GM12891 (cell line): ENCODE results near the gene NR2F1-AS1.

Experiments
- DNase-seq: peaks from one replicate; pipeline ENCODE4 v3.0.0; 2011; ENCODE audit warnings: low spot score; ENCODE audit not compliant: insufficient read length
- FAIRE-seq: peaks from 2 replicates; lab custom pipeline; 2011; peaks lifted over from hg19 to GRCh38; lab: Jason Lieb, UNC
- PAX5 ChIP-seq: IDR thresholded peaks from 2 replicates; pipeline ENCODE4 v1.6.1; 2011; ENCODE audit warnings: low read length, moderate library complexity, mild to moderate bottlenecking; ENCODE audit not compliant: insufficient read depth, severe bottlenecking
- POLR2A ChIP-seq: IDR thresholded peaks from 2 replicates; pipeline ENCODE4 v1.6.1; 2011; ENCODE audit warnings: low read depth, low read length, control low read depth
- POLR2AphosphoS5 ChIP-seq: IDR thresholded peaks from 2 replicates; pipeline ENCODE4 v1.6.1; 2011; ENCODE audit warnings: low read depth, low read length, control low read depth
- POU2F2 ChIP-seq: IDR thresholded peaks from 2 replicates; pipeline ENCODE4 v1.6.1; 2011; ENCODE audit warnings: low read depth, mild to moderate bottlenecking, control low read depth, low read length, moderate library complexity
- SPI1 ChIP-seq: IDR thresholded peaks from 2 replicates; pipeline ENCODE4 v1.6.1; 2011; ENCODE audit warnings: low read depth, low read length, control low read depth
- TAF1 ChIP-seq: IDR thresholded peaks from 2 replicates; pipeline ENCODE4 v1.6.1; 2011; ENCODE audit warnings: low read depth, low read length, control low read depth

The NR2F1-AS1 gene

DNA sequence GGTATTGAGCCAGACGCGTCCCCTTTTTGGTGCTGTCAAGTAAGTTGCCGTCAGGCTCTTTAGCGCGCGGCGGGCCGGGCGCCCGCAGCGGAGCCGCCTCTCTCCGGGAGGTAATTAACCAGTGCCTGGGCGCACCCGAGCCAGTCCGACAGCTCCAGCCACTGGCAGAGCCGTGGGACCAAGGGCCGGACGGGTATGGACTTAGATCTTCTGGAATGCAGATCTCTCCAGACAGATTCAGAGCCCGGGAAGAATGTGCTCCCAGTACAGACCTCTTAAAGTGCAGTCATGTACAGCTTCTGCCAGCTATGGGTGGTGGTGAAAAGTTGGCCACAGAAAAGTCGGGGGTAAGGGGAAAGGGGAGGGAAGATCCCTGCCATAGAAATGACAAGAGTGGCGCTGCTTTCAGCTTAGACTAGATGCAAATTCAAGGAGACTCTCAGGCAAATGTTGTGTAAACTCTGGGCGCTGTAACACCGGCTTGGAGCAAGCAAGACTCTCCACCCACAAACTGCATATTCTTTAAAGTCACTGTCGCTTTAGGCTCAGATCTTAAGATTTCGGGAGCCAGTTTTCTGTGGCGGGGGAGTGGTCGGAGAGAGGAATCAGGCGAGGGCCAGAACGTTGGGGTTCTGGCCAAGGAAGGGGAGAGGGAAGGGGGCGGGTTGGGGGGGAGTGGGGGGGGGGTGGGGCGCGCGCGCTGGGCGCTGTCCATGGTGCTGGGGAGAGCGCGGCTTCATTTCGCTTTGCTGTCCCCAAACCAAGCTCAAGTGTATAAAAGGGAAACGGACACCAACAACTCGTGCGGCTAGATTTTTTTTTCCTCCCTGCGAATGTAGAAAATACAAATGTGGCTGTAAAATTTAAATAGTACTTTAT is 31.2 kb upstream of the NR2F1-AS1 start:
- DNase-seq: no peak
- TF ChIP-seq POLR2AphosphoS5 (no peak), POU2F2 (no peak)
- no peak for FAIRE-seq

DNA sequence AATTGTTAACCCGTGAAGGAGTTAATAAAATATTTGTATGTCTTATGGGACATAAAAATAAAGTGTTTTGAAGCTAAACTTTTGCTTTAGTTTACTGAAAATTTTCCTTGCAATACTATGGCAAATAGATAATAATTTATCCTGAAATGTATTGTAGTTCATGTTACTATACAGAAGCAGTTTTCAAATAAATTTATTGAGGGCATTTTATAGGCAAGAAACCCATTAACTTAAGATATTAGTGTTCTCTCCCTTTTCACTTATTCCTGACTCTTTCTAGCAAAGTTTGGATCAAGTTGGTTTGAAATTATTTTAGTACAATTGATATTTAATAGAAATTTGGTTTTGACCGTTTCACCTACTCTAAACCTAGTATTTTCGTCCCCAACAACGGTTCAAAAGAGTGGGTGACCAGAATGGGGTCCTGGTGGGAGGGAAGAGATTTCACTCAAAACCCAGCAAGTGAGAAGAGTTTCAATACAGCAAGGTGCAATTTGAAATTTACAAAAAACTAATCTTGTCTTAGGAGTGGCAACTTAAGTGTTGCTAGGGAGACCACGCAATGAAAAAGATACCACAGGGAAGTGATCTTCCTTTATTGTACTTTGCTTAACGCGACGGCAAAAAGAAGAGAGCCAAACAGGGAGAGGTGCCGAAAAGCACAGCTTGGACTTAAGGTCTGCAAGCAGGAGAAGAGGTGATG is 30.4 kb upstream of the NR2F1-AS1 start:
- DNase-seq (no peak), FAIRE-seq (no peak)
- TF ChIP-seq TAF1 (no peak), POU2F2 (no peak), SPI1 (no peak), PAX5 (no peak), POLR2A (no peak), POLR2AphosphoS5 (no peak)

DNA sequence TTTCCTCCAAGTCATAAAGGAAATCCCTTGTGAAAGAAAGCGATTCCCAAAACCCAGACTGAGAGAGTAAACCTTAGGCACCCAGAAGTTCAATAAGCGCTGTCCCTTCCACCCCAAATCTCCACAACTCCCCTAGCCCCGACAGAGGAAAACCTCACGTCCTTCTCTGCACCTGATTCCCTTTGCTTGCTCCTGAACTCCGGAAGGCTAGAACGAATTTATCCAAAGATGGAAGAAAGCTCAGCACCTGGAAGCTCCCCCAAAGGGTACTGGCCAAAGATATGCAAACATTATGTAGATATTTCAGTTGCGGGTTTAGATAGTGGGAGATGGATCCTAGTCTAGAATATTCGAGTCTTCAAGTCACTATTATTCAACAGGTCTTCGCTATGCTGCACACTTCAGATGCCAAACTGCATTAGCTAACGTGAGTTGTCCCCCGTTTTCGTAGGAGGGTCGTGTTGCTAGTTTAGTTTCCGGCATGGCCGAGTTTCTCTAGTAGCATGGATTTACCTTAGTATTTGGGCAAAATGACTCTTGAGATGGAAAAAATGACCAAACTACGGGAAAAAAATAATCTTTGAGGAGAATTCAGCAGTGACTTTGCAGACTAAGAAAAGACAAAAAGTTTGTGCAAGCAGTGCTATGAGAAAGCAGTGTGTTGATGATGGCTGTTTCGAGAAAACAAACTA is 29.7 kb upstream of the NR2F1-AS1 start:
- DNase-seq: no peak
- FAIRE-seq: no peak
- TF ChIP-seq POLR2AphosphoS5: no peak
- TF ChIP-seq TAF1: no peak
- no peak for TF ChIP-seq POU2F2
- no peak for TF ChIP-seq POLR2A

DNA sequence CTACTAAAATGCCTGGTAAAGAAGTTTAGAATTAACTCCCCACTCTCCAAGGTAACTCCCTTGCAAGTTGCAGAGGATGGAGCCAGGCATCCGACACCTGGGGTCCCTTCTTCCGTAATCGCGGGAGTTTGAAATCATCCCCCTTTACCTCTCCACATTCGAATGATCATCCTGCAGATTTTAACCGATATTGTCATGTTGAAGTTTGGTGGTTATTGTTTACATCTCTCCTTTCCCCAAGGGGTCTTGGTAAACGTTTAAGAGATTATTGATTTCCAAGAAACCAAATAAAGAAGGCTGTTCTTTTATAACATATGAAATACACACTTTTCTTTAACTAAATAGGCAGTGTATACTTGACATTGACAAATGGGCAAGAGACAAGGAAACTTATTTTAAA is 28.7 kb upstream of the NR2F1-AS1 start:
- TF ChIP-seq PAX5 (no peak), POLR2A (no peak), POLR2AphosphoS5 (no peak), SPI1 (no peak), POU2F2 (no peak), TAF1 (no peak)
- no peak for FAIRE-seq
- DNase-seq: no peak

DNA sequence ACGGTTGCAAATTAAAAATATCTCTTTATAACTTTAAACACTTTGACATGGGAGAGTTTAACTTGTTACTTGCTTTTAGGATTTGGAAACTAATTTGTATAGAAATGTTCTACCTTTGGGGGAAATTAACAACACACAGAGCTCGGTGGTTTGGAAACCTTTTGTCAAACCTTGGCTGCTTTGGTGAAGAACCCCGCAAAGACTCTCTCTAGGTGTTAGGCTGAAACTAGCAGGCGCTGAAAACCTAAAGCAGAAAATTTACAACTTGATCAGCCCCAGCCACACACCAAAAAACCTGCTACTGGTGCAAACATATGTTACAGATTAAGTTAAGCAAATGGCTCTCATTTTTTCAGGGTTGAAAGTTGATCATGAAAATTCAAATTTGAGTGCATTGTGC is 27.8 kb upstream of the NR2F1-AS1 start:
- no peak for FAIRE-seq
- TF ChIP-seq POLR2AphosphoS5 (no peak), SPI1 (no peak), POU2F2 (no peak), POLR2A (no peak), PAX5 (no peak), TAF1 (no peak)
- DNase-seq: no peak

DNA sequence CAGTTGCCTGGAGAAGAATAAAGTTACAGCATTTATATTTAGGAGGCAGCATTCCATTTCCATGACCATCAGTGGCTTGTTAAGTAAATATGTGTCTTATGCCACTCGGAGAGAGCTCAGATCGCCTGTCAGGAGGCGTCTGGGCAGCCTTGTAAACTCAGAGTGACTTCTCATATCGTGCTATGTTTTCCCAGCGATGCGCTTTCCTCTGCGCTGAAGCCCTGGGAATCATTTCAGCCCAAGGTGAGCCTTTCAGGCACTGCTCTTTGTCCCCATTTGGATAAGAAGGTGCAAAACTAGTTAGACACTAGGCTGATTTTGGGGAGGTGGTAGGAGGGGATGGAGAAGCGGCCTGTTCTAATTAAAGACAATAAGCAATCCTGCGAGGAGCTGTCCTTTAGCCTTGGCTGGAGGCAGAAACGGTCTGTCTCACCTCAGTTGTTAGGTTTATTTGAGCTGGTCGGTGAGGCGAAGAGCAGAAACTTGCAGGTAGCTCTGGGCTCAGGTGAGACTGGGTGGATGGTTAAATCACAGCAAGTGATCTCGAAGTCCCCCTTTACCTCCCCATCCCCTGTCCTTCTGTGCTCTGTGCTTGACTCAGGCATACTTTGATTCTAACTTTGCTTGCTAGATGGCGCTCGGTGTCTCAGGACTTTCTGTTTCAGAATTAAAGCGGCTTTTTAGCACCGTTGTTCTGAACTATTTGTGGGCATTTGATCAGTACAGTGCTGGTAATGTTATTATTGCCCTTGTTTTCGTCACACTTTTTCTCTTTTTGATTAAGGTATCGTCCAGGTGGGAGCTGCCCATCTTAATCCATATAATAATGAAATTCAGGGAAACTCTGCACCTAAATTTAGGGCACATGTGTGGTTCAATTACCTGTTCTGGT is 26.6 kb upstream of the NR2F1-AS1 start:
- TF ChIP-seq PAX5 (no peak), POLR2A (no peak), TAF1 (no peak), POLR2AphosphoS5 (no peak), SPI1 (no peak), POU2F2 (no peak)
- FAIRE-seq: peak; percentile 87
- no peak for DNase-seq

DNA sequence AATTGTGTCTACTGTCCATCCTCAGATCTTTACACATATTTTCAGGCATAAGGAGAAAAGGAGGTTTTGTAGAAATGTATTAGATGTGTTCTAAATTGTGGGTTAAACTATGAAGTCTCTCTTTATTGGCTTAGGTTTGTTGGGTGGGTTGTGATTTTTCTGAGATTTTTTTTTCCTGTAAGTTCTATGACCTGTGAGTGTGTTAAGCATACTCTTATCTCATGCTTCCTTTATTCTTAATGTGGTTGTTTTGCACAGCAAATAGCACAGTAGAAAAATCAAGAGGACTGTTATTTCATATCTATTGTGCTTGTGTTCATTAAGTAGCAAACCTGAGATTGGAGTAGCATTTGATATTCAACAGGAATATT is 25.3 kb upstream of the NR2F1-AS1 start:
- DNase-seq (no peak), FAIRE-seq (no peak)
- no peak for TF ChIP-seq POLR2AphosphoS5
- TF ChIP-seq TAF1: no peak
- TF ChIP-seq PAX5: no peak
- no peak for TF ChIP-seq POLR2A
- no peak for TF ChIP-seq POU2F2
- no peak for TF ChIP-seq SPI1

DNA sequence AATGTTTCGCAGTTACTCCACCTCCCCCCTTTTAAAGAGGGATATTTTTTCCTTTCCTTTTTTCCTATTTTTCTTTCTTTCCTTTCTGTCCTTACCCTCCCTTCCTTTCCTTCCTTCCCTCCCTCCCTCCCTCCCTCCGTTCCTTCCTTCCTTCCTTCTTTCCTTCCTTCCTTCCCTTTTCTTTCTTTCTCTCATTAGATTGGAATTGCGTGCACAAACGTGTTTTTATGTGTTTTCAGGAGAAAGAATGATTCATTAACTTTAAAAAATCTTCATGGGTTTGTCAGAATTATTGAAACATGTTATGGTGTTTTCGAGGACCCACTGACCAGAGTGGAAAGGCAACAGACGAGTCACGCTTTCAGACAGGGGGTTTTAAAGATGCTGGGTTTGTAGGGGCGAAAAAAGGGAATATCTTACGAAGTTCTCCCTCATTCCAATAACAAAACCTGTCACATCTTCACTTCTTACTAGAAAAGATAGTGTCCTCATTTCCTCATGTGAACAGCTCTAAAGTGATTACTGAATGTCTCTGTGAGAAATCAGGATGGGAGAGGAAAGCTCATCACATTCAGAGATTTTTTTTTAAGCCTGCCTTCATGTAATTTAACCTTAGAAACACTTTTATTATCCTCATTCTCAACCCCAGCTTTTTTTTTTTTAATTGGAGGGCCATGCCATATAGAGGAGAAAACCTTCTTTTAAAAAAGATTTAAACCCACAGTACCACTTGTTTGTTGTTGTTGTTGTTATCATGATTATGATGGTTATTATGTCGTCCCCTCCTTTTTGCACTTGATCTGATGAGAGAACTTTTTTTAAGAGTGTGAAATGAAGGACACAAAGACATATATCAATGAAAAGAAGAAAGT is 23.9 kb upstream of the NR2F1-AS1 start:
- no peak for FAIRE-seq

More for the DNA sequence above, 23.9 kb upstream of the NR2F1-AS1 start:
- TF ChIP-seq PAX5: no peak
- no peak for TF ChIP-seq POLR2AphosphoS5
- no peak for TF ChIP-seq SPI1
- no peak for TF ChIP-seq POU2F2
- no peak for TF ChIP-seq POLR2A
- TF ChIP-seq TAF1: no peak
- DNase-seq: no peak
